ENCODE measurements around the gene ADCY5.

DNA sequence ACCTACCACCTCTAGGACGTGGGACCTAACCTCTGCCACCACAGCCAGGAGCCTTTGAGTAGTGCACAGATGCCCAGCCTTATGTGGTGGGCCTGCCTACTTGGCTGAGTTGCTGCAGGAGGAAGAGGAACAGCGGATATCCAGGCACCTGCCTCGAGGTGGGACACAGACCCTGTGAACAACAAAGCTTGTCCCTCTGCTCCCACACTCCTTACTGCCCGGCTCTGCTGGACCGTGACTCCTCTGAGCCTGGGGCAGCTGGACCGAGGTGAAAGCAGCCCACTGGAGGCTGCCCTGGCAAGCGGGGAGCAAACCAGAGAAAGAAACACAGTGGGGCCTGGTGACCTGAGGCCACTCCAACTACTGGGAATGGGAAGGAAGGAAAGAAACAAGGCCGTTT is 149.3 kb downstream of the ADCY5 start:
- no peak for TF ChIP-seq POLR2A (IDR thresholded peaks at IDR 0.05; ENCODE audit: borderline replicate concordance, extremely low read depth, insufficient read depth, insufficient read length)
- TF ChIP-seq JUND (IDR thresholded peaks at IDR 0.05) = no peak
- no peak for TF ChIP-seq EZH2 (IDR thresholded peaks at IDR 0.05)
- TF ChIP-seq, protein P1, sequence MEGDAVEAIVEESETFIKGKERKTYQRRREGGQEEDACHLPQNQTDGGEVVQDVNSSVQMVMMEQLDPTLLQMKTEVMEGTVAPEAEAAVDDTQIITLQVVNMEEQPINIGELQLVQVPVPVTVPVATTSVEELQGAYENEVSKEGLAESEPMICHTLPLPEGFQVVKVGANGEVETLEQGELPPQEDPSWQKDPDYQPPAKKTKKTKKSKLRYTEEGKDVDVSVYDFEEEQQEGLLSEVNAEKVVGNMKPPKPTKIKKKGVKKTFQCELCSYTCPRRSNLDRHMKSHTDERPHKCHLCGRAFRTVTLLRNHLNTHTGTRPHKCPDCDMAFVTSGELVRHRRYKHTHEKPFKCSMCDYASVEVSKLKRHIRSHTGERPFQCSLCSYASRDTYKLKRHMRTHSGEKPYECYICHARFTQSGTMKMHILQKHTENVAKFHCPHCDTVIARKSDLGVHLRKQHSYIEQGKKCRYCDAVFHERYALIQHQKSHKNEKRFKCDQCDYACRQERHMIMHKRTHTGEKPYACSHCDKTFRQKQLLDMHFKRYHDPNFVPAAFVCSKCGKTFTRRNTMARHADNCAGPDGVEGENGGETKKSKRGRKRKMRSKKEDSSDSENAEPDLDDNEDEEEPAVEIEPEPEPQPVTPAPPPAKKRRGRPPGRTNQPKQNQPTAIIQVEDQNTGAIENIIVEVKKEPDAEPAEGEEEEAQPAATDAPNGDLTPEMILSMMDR (IDR thresholded peaks at IDR 0.05 in 2 of 3, conservative IDR thresholded peaks at IDR 0.05 in 1 of 3; ENCODE audit: borderline replicate concordance in 1 of 3, insufficient read depth in 1 of 3, low read depth in 2 of 3, low read length in 2 of 3) = no peak
- no peak for TF ChIP-seq EGR1 (IDR thresholded peaks at IDR 0.05; ENCODE audit: low read depth)
- TF ChIP-seq YY1 (IDR thresholded peaks at IDR 0.05; ENCODE audit: extremely low read depth, insufficient replicate concordance, low read depth, low read length) = no peak
- no peak for TF ChIP-seq POLR2AphosphoS5 (IDR thresholded peaks at IDR 0.05; ENCODE audit: low read depth, low read length)
- TF ChIP-seq, protein P2, sequence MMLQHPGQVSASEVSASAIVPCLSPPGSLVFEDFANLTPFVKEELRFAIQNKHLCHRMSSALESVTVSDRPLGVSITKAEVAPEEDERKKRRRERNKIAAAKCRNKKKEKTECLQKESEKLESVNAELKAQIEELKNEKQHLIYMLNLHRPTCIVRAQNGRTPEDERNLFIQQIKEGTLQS (IDR thresholded peaks at IDR 0.05) = no peak
- TF ChIP-seq ELF1 (IDR thresholded peaks at IDR 0.05; ENCODE audit: borderline replicate concordance, low read depth) = no peak
- no peak for TF ChIP-seq TCF7L2 (IDR thresholded peaks at IDR 0.05; ENCODE audit: borderline replicate concordance, extremely low read depth, insufficient read depth, insufficient read length)
- TF ChIP-seq CEBPB (IDR thresholded peaks at IDR 0.05; ENCODE audit: low read depth) = no peak
